Measurements from ENCODE around the gene ZBTB25. TPM values are rescaled to one million over a fixed set of nuclear protein-coding genes. Genes with fewer than 3 reads are reported as not detected.

The ZBTB25 gene
- total RNA-seq, 1 donor: 11.1 TPM

GRCh38 chr14:64405295-64405694, 98.3 kb downstream of the ZBTB25 start:
- no peak for TF ChIP-seq CTCF (IDR thresholded peaks at IDR 0.05; ENCODE audit: insufficient read depth, low read length)
- DNase-seq (ENCODE audit: low read depth): no peak
- H3K4me3 ChIP-seq (ENCODE audit: low read depth, low read length): no peak overlapping the region

- no peak overlapping the region for H3K4me3 ChIP-seq (ENCODE audit: low read depth, low read length)
- no peak for DNase-seq (ENCODE audit: low read depth)
- TF ChIP-seq CTCF (IDR thresholded peaks at IDR 0.05; ENCODE audit: insufficient read depth, low read length): no peak
Measured at GRCh38 chr14:64401949-64402348, 101.7 kb downstream of the ZBTB25 start.

- no peak overlapping the region for H3K4me3 ChIP-seq (ENCODE audit: low read depth, low read length)
- no peak for TF ChIP-seq CTCF (IDR thresholded peaks at IDR 0.05; ENCODE audit: insufficient read depth, low read length)
- peak; percentile 28 for DNase-seq (ENCODE audit: low read depth)
Measured at GRCh38 chr14:64400829-64401459, 102.7 kb downstream of the ZBTB25 start.

Small RNAs within 50 kb of the gene (small RNA-seq; reads per million reads assigned to genes)
- not detected for gene AL049869.4

Other genes starting within 250 kb of the ZBTB25 start
- gene ESR2, start 209.5 kb downstream of the ZBTB25 start, total RNA-seq (ENCODE audit: low replicate concordance): under 0.01 and 0.16 TPM in 2 replicates
- 12.2 and 73.1 TPM in 2 replicates for gene MTHFD1, start 115.5 kb downstream of the ZBTB25 start, total RNA-seq (ENCODE audit: low replicate concordance)
- 0.16 and 0.54 TPM in 2 replicates for gene AKAP5, start 38.3 kb downstream of the ZBTB25 start, total RNA-seq (ENCODE audit: low replicate concordance)
- gene ZBTB1, start 932 bp upstream of the ZBTB25 start, total RNA-seq (ENCODE audit: low replicate concordance): 56.5 and 76.9 TPM in 2 replicates
- gene HSPA2, start 36.9 kb upstream of the ZBTB25 start, total RNA-seq (ENCODE audit: low replicate concordance): 0.98 and 2.5 TPM in 2 replicates
- 0.18 TPM in 1 of 2 replicates, not detected in the other for gene PPP1R36, start 46.1 kb upstream of the ZBTB25 start, total RNA-seq (ENCODE audit: low replicate concordance)
- 8.2 and 9.0 TPM in 2 replicates for gene PLEKHG3, start 200.6 kb upstream of the ZBTB25 start, total RNA-seq (ENCODE audit: low replicate concordance)

Measured in fibroblast of the aortic adventitia (primary cell).